CD8-positive, alpha-beta memory T cell (primary cell): ENCODE results near the gene GABRR2. TPM values are rescaled to one million over a fixed set of nuclear protein-coding genes. Genes with fewer than 3 reads are reported as not detected.

Source experiments
- CTCF ChIA-PET: fragments of 350-600 bp; sonication (Branson Sonifier 250); formaldehyde crosslinking; loops from one replicate; lab custom pipeline; 2021; ENCODE audit warnings: antibody characterized with exemption; lab: Charles Lee
- POLR2A ChIA-PET: fragments of 350-600 bp; sonication (Branson Sonifier 250); formaldehyde crosslinking; loops from one replicate; lab custom pipeline; 2021; ENCODE audit warnings: antibody characterized with exemption; lab: Charles Lee
- DNase-seq, 5 donors: peaks; one replicate each; pipeline versions ENCODE4 v3.0.0 to v3.0.0-alpha.2; 2020 to 2022; ENCODE audit warnings: mixed read lengths in 1 of 5
- H3K27ac ChIP-seq: one replicate; pipeline ENCODE4 v1.7.0; 2013; ENCODE audit warnings: low read depth, mild to moderate bottlenecking, low read length, moderate library complexity
- H3K27me3 ChIP-seq: 2 replicates; pipeline ENCODE4 v1.7.0; 2013; ENCODE audit warnings: low read length, mild to moderate bottlenecking; ENCODE audit not compliant: insufficient read depth, poor library complexity, severe bottlenecking
- H3K36me3 ChIP-seq: 2 replicates; pipeline ENCODE4 v1.7.0; 2013; ENCODE audit warnings: mild to moderate bottlenecking, low read length, moderate library complexity; ENCODE audit not compliant: insufficient read depth
- H3K4me1 ChIP-seq: 2 replicates; pipeline ENCODE4 v1.7.0; 2013; ENCODE audit warnings: mild to moderate bottlenecking, low read length, moderate library complexity; ENCODE audit not compliant: insufficient read depth
- H3K4me3 ChIP-seq: 2 replicates; pipeline ENCODE4 v1.7.0; 2013; ENCODE audit warnings: mild to moderate bottlenecking, low read length
- H3K9me3 ChIP-seq: 2 replicates; pipeline ENCODE4 v1.7.0; 2013; ENCODE audit warnings: mild to moderate bottlenecking, low read length
- H3K27ac Mint-ChIP-seq, 8 donors: one replicate each; pipeline ENCODE4 v1.8.0; 2020 to 2021; ENCODE audit warnings: mixed read lengths in 8 of 8, mild to moderate bottlenecking in 6 of 8, inconsistent platforms in 3 of 8, moderate library complexity in 3 of 8
- H3K27me3 Mint-ChIP-seq, 2 donors: one replicate each; pipeline ENCODE4 v1.8.0; 2020 to 2021; ENCODE audit warnings: mixed read lengths in 2 of 2, mild to moderate bottlenecking in 1 of 2, moderate library complexity in 1 of 2
- H3K36me3 Mint-ChIP-seq, 3 donors: one replicate each; pipeline ENCODE4 v1.8.0; 2020 to 2021; ENCODE audit warnings: mixed read lengths in 3 of 3, inconsistent platforms in 1 of 3, mild to moderate bottlenecking in 1 of 3
- H3K4me1 Mint-ChIP-seq, 3 donors: one replicate each; pipeline ENCODE4 v1.8.0; 2020 to 2021; ENCODE audit warnings: mixed read lengths in 3 of 3, inconsistent platforms in 1 of 3, mild to moderate bottlenecking in 1 of 3
- H3K4me3 Mint-ChIP-seq, 7 donors: one replicate each; pipeline ENCODE4 v1.8.0; 2020 to 2021; ENCODE audit warnings: mixed read lengths in 7 of 7, mild to moderate bottlenecking in 6 of 7, moderate library complexity in 4 of 7, inconsistent platforms in 2 of 7
- H3K9me3 Mint-ChIP-seq, 5 donors: one replicate each; pipeline ENCODE4 v1.8.0; 2020 to 2022; ENCODE audit warnings: mixed read lengths in 5 of 5, mild to moderate bottlenecking in 3 of 5, moderate library complexity in 2 of 5, inconsistent platforms in 1 of 5
- polyA plus RNA-seq: library from polyadenylated mRNA; unstranded; fragments of 300-500 nt; fragmentation: Illumina TruSeq; gene quantifications from one replicate; pipeline ENCODE4 v1.2.3, GENCODE V29; 2021
- total RNA-seq, 2 experiments: library from RNA; stranded (reverse); gene quantifications; one replicate each; pipeline ENCODE4 v1.2.3, GENCODE V29; 2021

The GABRR2 gene
- total and polyA plus RNA-seq, 3 experiments from 2014 or later = 0.16 to 0.24 (median 0.20) TPM

- Mint-ChIP-seq H3K36me3 (no peaks in the 10 kb centered on the region), H3K27me3 (peaks cover 7 to 17% of the 10 kb centered on the region in 2 donors), H3K9me3 (no peaks in the 10 kb centered on the region), H3K4me1 (no peaks in the 10 kb centered on the region), H3K4me3 (no peak overlapping the region), H3K27ac (no peak overlapping the region)
- POLR2A ChIA-PET = no interaction called here
- Histone ChIP-seq H3K9me3 (no peaks in the 10 kb centered on the region), H3K27ac (no peak overlapping the region), H3K27me3 (peaks cover 5% of the 10 kb centered on the region), H3K4me3 (no peak overlapping the region), H3K4me1 (no peaks in the 10 kb centered on the region), H3K36me3 (no peaks in the 10 kb centered on the region)
- DNase-seq = no peak
- CTCF ChIA-PET = interaction anchor here (1.2 kb wide), 1 partner anchor 22 kb away, joined by 3 read pairs; no protein-coding TSS in a partner anchor
Observed at GRCh38 chr6:89260832-89261231, 54.3 kb downstream of the GABRR2 start.

DNA sequence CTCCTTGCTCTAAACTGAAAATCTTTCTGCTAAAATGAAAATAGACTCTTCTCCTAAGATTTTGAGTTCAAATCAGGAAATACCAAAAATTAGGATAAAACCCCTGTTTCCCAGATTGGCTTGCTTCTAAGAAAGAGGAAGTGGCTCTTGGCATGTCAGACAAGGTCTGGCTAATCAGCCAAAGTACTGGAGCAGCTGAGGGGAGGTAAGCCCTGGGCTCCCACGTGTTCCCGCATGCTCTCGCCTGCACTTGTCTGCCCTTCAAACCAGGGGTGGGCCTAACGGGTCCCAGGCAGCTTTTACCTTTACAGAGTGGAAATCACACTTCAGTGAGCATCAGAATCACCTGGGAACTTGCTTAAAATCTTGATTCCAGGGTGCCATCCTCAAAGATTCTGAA lies 54.8 kb downstream of the GABRR2 start:
- H3K4me1 ChIP-seq = no peaks in the 10 kb centered on the region
- no peaks in the 10 kb centered on the region for H3K36me3 ChIP-seq
- H3K27ac ChIP-seq = no peak overlapping the region
- no peak overlapping the region for H3K4me3 Mint-ChIP-seq
- DNase-seq = no peak
- H3K4me1 Mint-ChIP-seq = no peaks in the 10 kb centered on the region
- H3K36me3 Mint-ChIP-seq = no peaks in the 10 kb centered on the region
- H3K9me3 Mint-ChIP-seq = no peaks in the 10 kb centered on the region
- ChIA-PET POLR2A (no interaction called here), CTCF (interaction anchor here (1.2 kb wide), 2 partner anchors 23 to 111 kb away, joined by 3 to 4 read pairs; no protein-coding TSS in a partner anchor)
- H3K27me3 ChIP-seq = peaks cover 5% of the 10 kb centered on the region
- no peak overlapping the region for H3K27ac Mint-ChIP-seq
- H3K27me3 Mint-ChIP-seq = peaks cover 7 to 14% of the 10 kb centered on the region in 2 donors
- H3K9me3 ChIP-seq = no peaks in the 10 kb centered on the region
- H3K4me3 ChIP-seq = no peak overlapping the region

DNA sequence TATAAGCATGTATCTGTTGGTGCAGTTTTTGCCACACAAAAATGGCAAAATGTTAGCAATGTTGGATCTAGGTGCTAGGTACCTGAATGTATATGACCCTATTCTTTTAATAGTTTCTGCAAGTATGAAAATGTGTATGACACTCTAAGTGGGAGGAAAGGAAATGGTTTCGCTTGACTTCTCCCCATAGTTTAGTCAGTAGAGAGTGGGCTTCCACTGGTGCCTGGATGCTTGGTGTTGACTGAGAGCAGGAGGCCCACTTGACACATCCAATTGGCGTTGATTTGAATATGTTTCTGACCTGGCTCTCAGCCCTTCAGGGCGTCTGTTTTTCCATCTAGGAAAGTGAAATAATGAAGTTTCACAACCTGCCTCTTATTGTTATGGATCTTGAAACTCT lies 56.2 kb downstream of the GABRR2 start:
- H3K4me3 Mint-ChIP-seq = no peak overlapping the region
- Histone ChIP-seq H3K4me3 (no peak overlapping the region), H3K9me3 (no peaks in the 10 kb centered on the region), H3K27me3 (no peaks in the 10 kb centered on the region), H3K36me3 (no peaks in the 10 kb centered on the region), H3K4me1 (no peaks in the 10 kb centered on the region), H3K27ac (no peak overlapping the region)
- POLR2A ChIA-PET = no interaction called here
- no peaks in the 10 kb centered on the region for H3K9me3 Mint-ChIP-seq
- H3K36me3 Mint-ChIP-seq = no peaks in the 10 kb centered on the region
- peak overlapping the region in 1 of 8 donors; percentile 45 for H3K27ac Mint-ChIP-seq
- no peaks in the 10 kb centered on the region for H3K4me1 Mint-ChIP-seq
- no peak for DNase-seq
- H3K27me3 Mint-ChIP-seq = peaks cover 5 to 7% of the 10 kb centered on the region in 2 donors
- CTCF ChIA-PET = interaction anchor here (1.2 kb wide), 1 partner anchor 113 kb away, joined by 4 read pairs; no protein-coding TSS in a partner anchor

GRCh38 chr6:89257781-89258180 lies 57.3 kb downstream of the GABRR2 start:
- H3K4me1 Mint-ChIP-seq = no peaks in the 10 kb centered on the region
- no peaks in the 10 kb centered on the region for H3K36me3 Mint-ChIP-seq
- peak overlapping the region in 1 of 8 donors; percentile 19 for H3K27ac Mint-ChIP-seq
- POLR2A ChIA-PET = no interaction called here
- peaks cover 2 to 9% of the 10 kb centered on the region in 2 donors for H3K27me3 Mint-ChIP-seq
- Histone ChIP-seq H3K36me3 (no peaks in the 10 kb centered on the region), H3K4me1 (no peaks in the 10 kb centered on the region), H3K27ac (no peak overlapping the region), H3K4me3 (no peak overlapping the region), H3K9me3 (no peaks in the 10 kb centered on the region), H3K27me3 (no peaks in the 10 kb centered on the region)
- H3K4me3 Mint-ChIP-seq = no peak overlapping the region
- no peaks in the 10 kb centered on the region for H3K9me3 Mint-ChIP-seq
- CTCF ChIA-PET = no interaction called here
- no peak for DNase-seq

DNA sequence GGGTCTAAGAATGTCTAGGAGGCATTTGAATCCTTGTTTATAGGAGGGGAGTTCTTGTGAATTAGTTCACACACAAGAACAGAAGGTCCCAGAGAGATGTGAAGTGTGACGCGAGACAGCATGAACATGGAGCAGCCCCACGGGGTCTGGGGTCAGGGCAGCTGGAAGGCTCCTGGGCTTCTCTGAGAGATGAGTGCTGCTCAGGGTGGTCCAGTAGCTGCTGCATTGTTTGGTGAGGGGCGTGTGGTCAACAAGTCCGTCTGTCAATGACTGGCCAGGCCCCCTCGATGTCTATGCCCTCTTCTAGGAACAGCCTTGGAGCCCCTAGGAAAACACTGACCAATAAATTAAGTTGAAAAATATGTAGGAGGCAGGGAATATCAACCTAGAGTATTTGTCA lies 57.8 kb downstream of the GABRR2 start:
- ChIA-PET POLR2A (no interaction called here), CTCF (no interaction called here)
- peaks cover 0 to 9% of the 10 kb centered on the region in 2 donors for H3K27me3 Mint-ChIP-seq
- H3K27ac ChIP-seq = no peak overlapping the region
- no peaks in the 10 kb centered on the region for H3K9me3 Mint-ChIP-seq
- no peak overlapping the region for H3K4me3 ChIP-seq
- H3K4me1 ChIP-seq = no peaks in the 10 kb centered on the region
- no peaks in the 10 kb centered on the region for H3K4me1 Mint-ChIP-seq
- H3K27ac Mint-ChIP-seq = peak overlapping the region in 1 of 8 donors; percentile 19
- no peaks in the 10 kb centered on the region for H3K36me3 Mint-ChIP-seq
- no peaks in the 10 kb centered on the region for H3K36me3 ChIP-seq
- H3K4me3 Mint-ChIP-seq = no peak overlapping the region
- no peaks in the 10 kb centered on the region for H3K27me3 ChIP-seq
- DNase-seq = no peak
- H3K9me3 ChIP-seq = no peaks in the 10 kb centered on the region

DNA sequence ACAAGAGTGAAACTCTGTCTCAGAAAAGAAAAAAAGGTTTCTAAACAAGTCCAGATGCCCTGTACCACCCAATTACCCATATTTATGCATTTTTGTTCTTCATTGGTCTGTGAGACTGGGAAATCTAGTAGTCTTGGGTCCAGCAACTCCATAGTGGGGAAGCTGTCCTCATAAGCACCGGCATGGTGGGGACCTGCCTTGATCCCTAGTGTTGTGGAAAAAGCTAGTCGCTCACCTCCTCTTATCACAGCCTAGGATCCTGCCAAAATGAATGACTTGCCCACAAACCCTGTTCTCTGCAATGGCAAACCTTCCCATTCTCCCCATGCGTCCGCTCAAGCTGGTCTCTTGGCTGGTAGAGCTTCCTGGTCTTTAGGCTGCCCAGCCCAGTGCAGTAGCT lies 59.7 kb downstream of the GABRR2 start:
- Histone ChIP-seq H3K9me3 (no peaks in the 10 kb centered on the region), H3K27me3 (no peaks in the 10 kb centered on the region), H3K36me3 (no peaks in the 10 kb centered on the region), H3K27ac (no peak overlapping the region), H3K4me3 (no peak overlapping the region), H3K4me1 (no peaks in the 10 kb centered on the region)
- Mint-ChIP-seq H3K27ac (no peak overlapping the region), H3K4me3 (no peak overlapping the region), H3K9me3 (no peaks in the 10 kb centered on the region), H3K36me3 (no peaks in the 10 kb centered on the region), H3K27me3 (peaks cover 0 to 9% of the 10 kb centered on the region in 2 donors), H3K4me1 (no peaks in the 10 kb centered on the region)
- CTCF ChIA-PET = no interaction called here
- POLR2A ChIA-PET = no interaction called here
- DNase-seq = no peak

- H3K4me3 Mint-ChIP-seq = no peak overlapping the region
- no peaks in the 10 kb centered on the region for H3K4me1 Mint-ChIP-seq
- H3K9me3 Mint-ChIP-seq = no peaks in the 10 kb centered on the region
- no peak overlapping the region for H3K27ac Mint-ChIP-seq
- Histone ChIP-seq H3K9me3 (no peaks in the 10 kb centered on the region), H3K27me3 (no peaks in the 10 kb centered on the region), H3K4me1 (no peaks in the 10 kb centered on the region), H3K4me3 (no peak overlapping the region), H3K27ac (no peak overlapping the region), H3K36me3 (no peaks in the 10 kb centered on the region)
- no peaks in the 10 kb centered on the region for H3K36me3 Mint-ChIP-seq
- ChIA-PET POLR2A (no interaction called here), CTCF (no interaction called here)
- H3K27me3 Mint-ChIP-seq = peaks cover 0 to 11% of the 10 kb centered on the region in 2 donors
- no peak for DNase-seq
Observed at GRCh38 chr6:89254569-89254968, 60.5 kb downstream of the GABRR2 start.

DNA sequence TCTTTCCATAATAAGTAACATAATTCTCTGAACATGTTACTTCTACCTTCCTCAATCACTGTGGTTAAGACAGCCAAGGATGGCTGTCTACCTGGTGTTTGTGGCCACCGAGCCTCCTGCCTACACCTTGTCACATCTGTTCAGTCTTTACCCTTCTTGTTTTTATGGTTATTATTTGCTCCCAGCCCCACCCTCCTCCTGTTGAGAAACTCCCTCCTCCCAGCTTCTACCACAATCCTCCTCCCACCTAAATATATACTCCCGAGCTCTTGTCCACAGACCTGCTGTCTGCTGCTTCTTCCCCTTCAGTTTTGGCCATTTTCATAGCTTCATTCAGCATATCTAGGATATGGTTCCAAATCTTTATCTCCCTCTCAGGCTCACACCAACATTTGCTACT lies 62.2 kb downstream of the GABRR2 start:
- H3K27me3 ChIP-seq = no peaks in the 10 kb centered on the region
- peaks cover 5 to 11% of the 10 kb centered on the region in 2 donors for H3K27me3 Mint-ChIP-seq
- POLR2A ChIA-PET = no interaction called here
- no peaks in the 10 kb centered on the region for H3K4me1 Mint-ChIP-seq
- CTCF ChIA-PET = no interaction called here
- no peak overlapping the region for H3K4me3 Mint-ChIP-seq
- DNase-seq = no peak
- no peaks in the 10 kb centered on the region for H3K9me3 ChIP-seq
- no peak overlapping the region for H3K27ac ChIP-seq
- no peaks in the 10 kb centered on the region for H3K9me3 Mint-ChIP-seq
- no peaks in the 10 kb centered on the region for H3K36me3 Mint-ChIP-seq
- no peaks in the 10 kb centered on the region for H3K4me1 ChIP-seq
- H3K27ac Mint-ChIP-seq = no peak overlapping the region
- no peaks in the 10 kb centered on the region for H3K36me3 ChIP-seq
- no peak overlapping the region for H3K4me3 ChIP-seq
